ENCODE data around the gene PRKAG2.

PRKAG2 gene

DNA sequence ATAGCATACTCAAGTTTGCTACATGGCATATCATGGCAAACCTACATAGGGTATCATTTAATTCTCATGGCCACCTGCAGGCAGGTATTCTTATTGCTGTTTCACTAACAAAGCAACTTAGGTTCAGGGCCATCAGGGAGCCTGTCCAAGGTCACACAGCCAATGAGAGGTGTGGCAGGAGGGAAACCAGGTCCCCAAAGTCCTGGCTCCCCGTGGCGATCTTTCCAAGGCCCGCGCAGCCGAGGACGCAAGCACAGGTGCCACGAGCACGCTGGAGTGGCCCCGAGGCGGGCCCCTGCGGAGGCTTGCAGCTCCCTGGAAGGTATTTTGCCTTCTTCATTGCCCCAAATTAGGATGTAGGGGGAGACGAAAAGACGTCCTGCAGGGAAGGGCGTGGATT is 20.8 kb downstream of the PRKAG2 start:
- Histone ChIP-seq H3K4me1 (ENCODE audit: control insufficient read depth, low read length) (no peaks in the 10 kb centered on the region), H3K27ac (ENCODE audit: low read depth, low read length) (no peak overlapping the region), H3K4me3 (ENCODE audit: low read length) (no peak overlapping the region), H3F3A (ENCODE audit: control insufficient read depth, insufficient read depth) (no peaks in the 10 kb centered on the region), H3K79me2 (ENCODE audit: control insufficient read depth, low read length) (no peaks in the 10 kb centered on the region), H3K4me2 (ENCODE audit: low read length) (no peak overlapping the region), H3K36me3 (ENCODE audit: control insufficient read depth, low read length) (no peaks in the 10 kb centered on the region), H3K9me3 (ENCODE audit: control insufficient read depth, insufficient read depth, low read length) (no peaks in the 10 kb centered on the region), H3K27me3 (ENCODE audit: control insufficient read depth, low read length) (peaks cover 8% of the 10 kb centered on the region), H3K9me2 (replicated peaks; ENCODE audit: control insufficient read depth, low read length) (no peaks in the 10 kb centered on the region), H4K20me1 (ENCODE audit: control insufficient read depth, insufficient read depth, low read depth, low read length) (no peaks in the 10 kb centered on the region)
- TF ChIP-seq, protein P1, sequence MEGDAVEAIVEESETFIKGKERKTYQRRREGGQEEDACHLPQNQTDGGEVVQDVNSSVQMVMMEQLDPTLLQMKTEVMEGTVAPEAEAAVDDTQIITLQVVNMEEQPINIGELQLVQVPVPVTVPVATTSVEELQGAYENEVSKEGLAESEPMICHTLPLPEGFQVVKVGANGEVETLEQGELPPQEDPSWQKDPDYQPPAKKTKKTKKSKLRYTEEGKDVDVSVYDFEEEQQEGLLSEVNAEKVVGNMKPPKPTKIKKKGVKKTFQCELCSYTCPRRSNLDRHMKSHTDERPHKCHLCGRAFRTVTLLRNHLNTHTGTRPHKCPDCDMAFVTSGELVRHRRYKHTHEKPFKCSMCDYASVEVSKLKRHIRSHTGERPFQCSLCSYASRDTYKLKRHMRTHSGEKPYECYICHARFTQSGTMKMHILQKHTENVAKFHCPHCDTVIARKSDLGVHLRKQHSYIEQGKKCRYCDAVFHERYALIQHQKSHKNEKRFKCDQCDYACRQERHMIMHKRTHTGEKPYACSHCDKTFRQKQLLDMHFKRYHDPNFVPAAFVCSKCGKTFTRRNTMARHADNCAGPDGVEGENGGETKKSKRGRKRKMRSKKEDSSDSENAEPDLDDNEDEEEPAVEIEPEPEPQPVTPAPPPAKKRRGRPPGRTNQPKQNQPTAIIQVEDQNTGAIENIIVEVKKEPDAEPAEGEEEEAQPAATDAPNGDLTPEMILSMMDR (IDR thresholded peaks at IDR 0.05; ENCODE audit: low read depth, low read length, poor library complexity, severe bottlenecking) = no peak
- TF ChIP-seq EZH2phosphoT487 (IDR thresholded peaks at IDR 0.05; ENCODE audit: borderline replicate concordance, low read length) = no peak

DNA sequence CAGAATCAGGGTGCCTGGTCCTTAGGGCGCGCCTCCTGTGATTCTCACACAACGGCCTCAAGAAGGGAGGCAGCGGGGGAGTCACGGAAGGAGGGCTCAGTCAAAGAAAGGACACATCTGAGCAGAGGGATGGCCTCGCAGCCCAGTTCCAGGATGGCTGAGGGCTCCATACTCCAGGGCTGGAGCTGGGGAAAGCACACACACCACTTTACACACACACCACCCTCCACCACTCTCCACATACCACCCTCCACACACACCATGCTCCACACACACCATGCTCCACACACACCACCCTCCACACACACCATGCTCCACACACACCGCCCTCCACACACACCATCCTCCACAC is 22.2 kb downstream of the PRKAG2 start:
- Histone ChIP-seq H3K4me2 (ENCODE audit: low read length) (no peak overlapping the region), H3K9me3 (ENCODE audit: control insufficient read depth, insufficient read depth, low read length) (no peaks in the 10 kb centered on the region), H4K20me1 (ENCODE audit: control insufficient read depth, insufficient read depth, low read depth, low read length) (no peaks in the 10 kb centered on the region), H3K79me2 (ENCODE audit: control insufficient read depth, low read length) (no peaks in the 10 kb centered on the region), H3F3A (ENCODE audit: control insufficient read depth, insufficient read depth) (no peaks in the 10 kb centered on the region), H3K27me3 (ENCODE audit: control insufficient read depth, low read length) (peaks cover 8% of the 10 kb centered on the region), H3K4me3 (ENCODE audit: low read length) (no peak overlapping the region), H3K4me1 (ENCODE audit: control insufficient read depth, low read length) (no peaks in the 10 kb centered on the region), H3K36me3 (ENCODE audit: control insufficient read depth, low read length) (no peaks in the 10 kb centered on the region), H3K9me2 (replicated peaks; ENCODE audit: control insufficient read depth, low read length) (no peaks in the 10 kb centered on the region), H3K27ac (ENCODE audit: low read depth, low read length) (no peak overlapping the region)
- no peak for TF ChIP-seq EZH2phosphoT487 (IDR thresholded peaks at IDR 0.05; ENCODE audit: borderline replicate concordance, low read length)
- TF ChIP-seq, protein P1 (IDR thresholded peaks at IDR 0.05; ENCODE audit: low read depth, low read length, poor library complexity, severe bottlenecking) = no peak

DNA sequence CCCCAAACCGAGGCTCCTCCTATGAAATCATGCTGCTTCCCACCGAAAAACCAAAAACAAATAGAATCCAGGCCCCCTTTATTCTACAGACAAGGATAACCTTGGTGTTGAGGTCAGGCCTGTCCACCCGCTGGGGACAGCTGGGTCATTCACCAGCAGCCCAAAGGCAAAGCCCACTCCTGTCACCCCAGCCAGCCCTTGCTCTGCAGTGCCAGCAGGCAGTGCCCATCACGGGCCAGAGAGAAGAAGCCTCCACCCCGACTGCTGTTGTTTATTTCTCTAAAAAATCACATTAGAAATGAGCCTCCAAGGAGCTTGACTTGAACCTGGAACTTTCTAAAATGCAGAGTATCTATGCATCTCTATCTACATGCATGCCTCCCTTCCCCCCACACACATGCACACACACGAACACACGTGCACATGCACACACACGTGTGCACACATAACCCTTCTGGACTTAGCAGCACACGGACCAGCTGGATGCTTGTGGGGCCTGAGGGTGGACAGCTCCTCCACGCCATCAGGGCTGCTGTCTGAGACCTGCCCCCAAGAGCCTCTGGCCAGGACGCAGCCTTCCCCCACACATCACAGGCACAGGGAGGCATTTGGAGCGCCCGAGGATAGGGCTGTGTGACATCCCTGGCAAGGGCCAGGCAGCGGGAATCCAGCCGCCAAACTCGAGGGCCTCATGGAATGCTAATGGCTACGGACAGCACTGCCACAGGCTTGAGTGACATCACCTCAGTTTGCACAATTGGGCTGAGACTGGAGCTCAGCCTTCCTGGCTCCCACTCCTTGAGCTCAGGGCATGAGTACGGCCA is 22.8 kb downstream of the PRKAG2 start:
- H3K4me2 ChIP-seq (ENCODE audit: low read length) = no peak overlapping the region

More for the DNA sequence above, 22.8 kb downstream of the PRKAG2 start:
- no peaks in the 10 kb centered on the region for H3K9me3 ChIP-seq (ENCODE audit: control insufficient read depth, insufficient read depth, low read length)
- peaks cover 8% of the 10 kb centered on the region for H3K27me3 ChIP-seq (ENCODE audit: control insufficient read depth, low read length)
- no peaks in the 10 kb centered on the region for H3K4me1 ChIP-seq (ENCODE audit: control insufficient read depth, low read length)
- H4K20me1 ChIP-seq (ENCODE audit: control insufficient read depth, insufficient read depth, low read depth, low read length) = no peaks in the 10 kb centered on the region
- H3F3A ChIP-seq (ENCODE audit: control insufficient read depth, insufficient read depth) = no peaks in the 10 kb centered on the region
- H3K36me3 ChIP-seq (ENCODE audit: control insufficient read depth, low read length) = no peaks in the 10 kb centered on the region
- TF ChIP-seq EZH2phosphoT487 (IDR thresholded peaks at IDR 0.05; ENCODE audit: borderline replicate concordance, low read length) = no peak
- TF ChIP-seq, protein P1 (IDR thresholded peaks at IDR 0.05; ENCODE audit: low read depth, low read length, poor library complexity, severe bottlenecking) = no peak
- H3K9me2 ChIP-seq (replicated peaks; ENCODE audit: control insufficient read depth, low read length) = no peaks in the 10 kb centered on the region
- no peak overlapping the region for H3K27ac ChIP-seq (ENCODE audit: low read depth, low read length)
- H3K4me3 ChIP-seq (ENCODE audit: low read length) = no peak overlapping the region
- H3K79me2 ChIP-seq (ENCODE audit: control insufficient read depth, low read length) = no peaks in the 10 kb centered on the region

All from DOHH2 (cell line).